Right renal cortex interstitium (tissue), 3 donors: ENCODE measurements around the gene PCDHGA11. TPM values are rescaled to one million over a fixed set of nuclear protein-coding genes. Genes with fewer than 3 reads are reported as not detected.
"Not testable (repeated sequence)": the region's sequence is repeated elsewhere in the genome, so short reads cannot be mapped to it uniquely, and the experiment has no call there.

Experiments
- DNase-seq, 3 donors: peaks; one replicate each; pipeline ENCODE4 v3.0.0-alpha.2; 2013; ENCODE audit warnings: low read depth in 3 of 3, low spot score in 2 of 3
- polyA plus RNA-seq, 3 donors: library from polyadenylated mRNA; unstranded; fragments of 120-200 nt; gene quantifications; one replicate each; pipeline ENCODE4 v1.2.1, GENCODE V29; 2013; ENCODE audit not compliant: insufficient read length in 3 of 3

The PCDHGA11 gene
- 1 to 10 TPM; 4.4 to 4.7 (median 4.7) TPM for polyA plus RNA-seq

DNA sequence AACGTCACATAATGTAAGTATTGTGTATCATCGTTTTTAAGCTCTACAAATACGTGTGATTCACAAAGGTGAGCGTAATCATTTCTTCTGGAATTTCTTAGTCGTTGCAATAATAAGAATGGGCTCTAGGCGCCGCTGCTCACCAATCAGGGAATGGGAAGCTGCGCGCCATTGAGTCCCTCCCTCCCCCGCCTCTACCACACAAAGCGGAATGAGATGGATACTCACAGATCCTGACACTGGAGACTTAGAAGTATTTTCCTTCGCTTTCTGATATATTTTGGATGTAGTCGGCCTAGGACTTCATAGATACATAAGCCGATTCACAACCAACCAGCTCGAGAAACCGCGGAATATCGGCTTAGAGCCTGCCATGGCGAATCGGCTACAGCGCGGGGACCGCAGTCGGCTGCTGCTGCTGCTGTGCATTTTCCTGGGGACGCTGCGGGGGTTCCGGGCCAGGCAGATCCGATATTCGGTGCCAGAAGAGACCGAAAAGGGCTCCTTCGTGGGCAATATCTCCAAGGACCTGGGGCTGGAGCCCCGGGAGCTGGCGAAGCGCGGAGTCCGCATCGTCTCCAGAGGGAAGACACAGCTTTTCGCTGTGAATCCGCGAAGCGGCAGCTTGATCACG is at the start of gene PCDHGA11:
Gene PCDHGA11 (plus strand): TSS at position 197 of the 634 bp plus-strand sequence. CDS start 177 bp downstream, at position 374.
- no peak for DNase-seq

DNA sequence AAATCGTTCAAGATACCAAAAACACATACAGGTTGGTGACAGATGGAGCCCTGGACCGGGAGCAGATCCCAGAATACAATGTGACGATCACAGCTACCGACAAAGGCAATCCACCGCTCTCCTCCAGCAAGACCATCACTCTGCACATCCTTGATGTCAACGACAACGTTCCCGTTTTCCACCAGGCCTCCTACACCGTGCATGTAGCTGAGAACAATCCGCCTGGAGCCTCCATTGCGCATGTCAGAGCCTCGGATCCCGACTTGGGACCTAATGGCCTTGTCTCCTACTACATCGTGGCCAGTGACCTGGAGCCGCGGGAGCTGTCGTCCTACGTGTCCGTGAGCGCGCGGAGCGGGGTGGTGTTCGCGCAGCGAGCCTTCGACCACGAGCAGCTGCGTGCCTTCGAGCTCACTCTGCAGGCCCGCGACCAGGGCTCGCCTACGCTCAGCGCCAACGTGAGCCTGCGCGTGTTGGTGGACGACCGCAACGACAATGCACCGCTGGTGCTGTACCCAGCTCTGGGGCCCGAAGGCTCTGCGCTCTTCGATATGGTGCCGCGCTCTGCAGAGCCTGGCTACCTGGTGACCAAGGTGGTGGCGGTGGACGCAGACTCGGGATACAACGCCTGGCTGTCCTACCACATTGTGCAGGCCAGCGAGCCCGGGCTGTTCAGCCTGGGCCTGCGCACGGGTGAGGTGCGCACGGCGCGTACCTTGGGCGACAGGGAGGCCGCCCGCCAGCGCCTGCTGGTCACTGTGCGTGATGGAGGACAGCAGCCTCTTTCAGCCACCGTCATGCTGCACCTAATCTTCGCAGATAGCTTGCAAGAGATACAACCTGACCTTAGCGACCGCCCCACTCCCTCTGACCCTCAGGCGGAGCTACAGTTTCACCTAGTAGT is 49.0 kb upstream of the PCDHGA11 start:
- DNase-seq: no peak

DNA sequence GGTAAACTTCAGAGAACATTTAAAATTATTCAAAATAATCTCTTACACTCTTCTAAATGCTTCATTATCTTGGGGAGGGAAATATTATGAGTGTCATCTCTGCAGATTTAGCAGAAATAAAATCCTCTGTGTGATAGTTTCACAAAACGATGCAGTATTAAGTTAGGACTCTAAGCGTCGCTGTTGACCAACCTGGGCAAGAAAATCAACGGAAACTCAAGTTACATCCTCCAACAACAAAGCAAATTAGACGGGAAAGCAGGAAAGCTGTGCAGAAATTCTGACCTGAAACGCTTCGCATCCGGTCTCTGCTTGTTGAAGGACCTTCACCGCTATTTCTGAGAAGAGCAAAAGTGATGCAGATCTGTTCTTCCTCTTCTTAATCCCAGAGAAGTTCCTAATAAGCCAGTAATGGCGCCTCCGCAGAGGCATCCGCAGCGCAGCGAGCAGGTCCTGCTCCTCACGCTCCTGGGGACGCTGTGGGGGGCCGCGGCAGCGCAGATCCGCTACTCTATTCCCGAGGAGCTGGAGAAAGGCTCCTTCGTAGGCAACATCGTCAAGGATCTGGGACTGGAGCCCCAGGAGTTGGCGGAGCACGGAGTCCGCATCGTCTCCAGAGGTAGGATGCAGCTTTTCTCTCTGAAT is 47.1 kb upstream of the PCDHGA11 start, which contains the start of gene PCDHGA6:
Gene PCDHGA6 (plus strand): TSS at position 219 of the 645 bp plus-strand sequence. CDS start 193 bp downstream, at position 412.
- no peak for DNase-seq

DNA sequence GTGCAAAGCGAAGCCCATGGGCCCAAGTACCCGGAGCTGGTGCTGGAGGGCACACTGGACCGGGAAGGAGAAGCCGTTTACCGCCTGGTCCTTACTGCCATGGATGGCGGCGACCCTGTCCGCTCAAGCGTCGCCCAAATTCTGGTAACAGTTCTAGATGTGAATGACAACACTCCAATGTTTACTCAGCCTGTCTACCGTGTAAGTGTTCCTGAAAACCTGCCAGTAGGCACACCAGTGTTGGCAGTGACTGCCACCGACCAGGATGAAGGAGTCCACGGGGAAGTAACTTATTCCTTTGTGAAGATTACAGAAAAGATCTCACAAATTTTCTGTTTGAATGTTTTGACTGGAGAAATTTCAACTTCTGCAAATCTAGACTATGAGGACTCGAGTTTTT is 46.2 kb upstream of the PCDHGA11 start:
- no peak for DNase-seq

DNA sequence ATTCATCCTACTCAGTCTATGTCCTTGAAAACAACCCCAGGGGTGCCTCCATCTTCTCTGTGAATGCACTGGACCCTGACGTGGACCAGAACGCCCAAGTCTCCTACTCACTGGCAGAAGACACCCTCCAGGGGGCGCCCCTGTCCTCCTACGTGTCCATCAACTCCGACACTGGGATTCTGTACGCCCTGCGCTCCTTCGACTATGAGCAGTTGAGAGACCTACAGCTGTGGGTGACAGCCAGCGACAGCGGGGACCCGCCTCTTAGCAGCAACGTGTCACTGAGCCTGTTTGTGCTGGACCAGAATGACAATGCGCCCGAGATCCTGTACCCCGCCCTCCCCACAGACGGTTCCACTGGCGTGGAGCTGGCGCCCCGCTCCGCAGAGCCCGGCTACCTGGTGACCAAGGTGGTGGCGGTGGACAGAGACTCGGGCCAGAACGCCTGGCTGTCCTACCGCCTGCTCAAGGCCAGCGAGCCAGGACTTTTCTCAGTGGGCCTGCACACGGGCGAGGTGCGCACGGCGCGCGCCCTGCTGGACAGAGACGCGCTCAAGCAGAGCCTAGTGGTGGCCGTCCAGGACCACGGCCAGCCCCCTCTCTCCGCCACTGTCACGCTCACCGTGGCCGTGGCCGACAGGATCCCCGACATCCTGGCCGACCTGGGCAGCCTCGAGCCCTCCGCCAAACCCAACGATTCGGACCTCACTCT is 45.3 kb upstream of the PCDHGA11 start:
- not testable (repeated sequence) for DNase-seq

DNA sequence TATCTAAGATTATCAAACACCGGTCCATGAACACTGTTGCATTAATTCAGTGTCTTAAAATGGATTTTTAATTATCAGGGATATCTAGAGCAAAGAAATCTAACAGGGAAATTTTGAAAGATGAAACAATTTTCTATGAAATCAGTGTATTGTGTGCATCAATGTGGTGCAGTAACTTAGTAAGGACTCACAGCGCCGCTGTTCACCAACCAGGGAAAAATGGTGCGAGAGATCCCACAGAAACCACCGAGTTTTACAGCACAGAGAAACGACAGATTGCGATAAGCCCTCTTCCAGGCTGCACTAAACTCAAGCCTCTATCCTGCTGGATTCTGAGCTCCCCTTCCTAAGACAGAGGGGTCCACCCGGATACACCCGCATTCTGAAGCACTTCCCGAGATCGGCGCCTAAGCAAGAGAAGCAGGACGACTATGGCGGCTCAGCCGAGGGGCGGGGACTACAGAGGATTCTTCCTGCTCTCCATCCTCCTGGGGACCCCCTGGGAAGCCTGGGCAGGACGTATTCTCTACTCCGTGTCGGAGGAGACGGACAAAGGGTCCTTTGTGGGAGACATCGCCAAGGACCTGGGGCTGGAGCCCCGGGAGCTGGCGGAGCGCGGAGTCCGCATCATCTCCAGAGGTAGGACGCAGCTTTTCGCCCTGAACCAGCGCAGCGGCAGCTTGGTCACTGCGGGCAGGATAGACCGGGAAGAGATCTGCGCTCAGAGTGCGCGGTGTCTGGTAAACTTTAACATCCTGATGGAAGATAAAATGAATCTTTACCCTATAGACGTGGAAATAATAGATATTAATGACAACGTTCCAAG is 38.2 kb upstream of the PCDHGA11 start, which contains the start of gene PCDHGA7:
Gene PCDHGA7 (plus strand): TSS at position 274 of the 826 bp plus-strand sequence. CDS start 158 bp downstream, at position 432.
- no peak for DNase-seq

DNA sequence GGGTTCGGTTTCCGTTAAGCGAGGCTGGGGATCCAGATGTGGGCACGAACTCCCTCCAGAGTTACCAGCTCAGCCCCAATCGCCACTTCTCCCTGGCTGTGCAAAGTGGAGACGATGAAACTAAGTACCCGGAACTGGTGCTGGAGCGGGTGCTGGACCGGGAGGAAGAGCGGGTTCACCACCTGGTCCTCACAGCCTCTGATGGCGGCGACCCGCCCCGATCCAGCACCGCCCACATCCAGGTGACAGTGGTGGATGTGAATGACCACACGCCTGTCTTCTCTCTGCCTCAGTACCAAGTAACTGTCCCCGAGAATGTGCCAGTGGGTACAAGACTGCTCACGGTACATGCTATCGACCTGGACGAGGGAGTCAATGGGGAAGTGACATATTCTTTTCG is 37.5 kb upstream of the PCDHGA11 start:
- no peak for DNase-seq

DNA sequence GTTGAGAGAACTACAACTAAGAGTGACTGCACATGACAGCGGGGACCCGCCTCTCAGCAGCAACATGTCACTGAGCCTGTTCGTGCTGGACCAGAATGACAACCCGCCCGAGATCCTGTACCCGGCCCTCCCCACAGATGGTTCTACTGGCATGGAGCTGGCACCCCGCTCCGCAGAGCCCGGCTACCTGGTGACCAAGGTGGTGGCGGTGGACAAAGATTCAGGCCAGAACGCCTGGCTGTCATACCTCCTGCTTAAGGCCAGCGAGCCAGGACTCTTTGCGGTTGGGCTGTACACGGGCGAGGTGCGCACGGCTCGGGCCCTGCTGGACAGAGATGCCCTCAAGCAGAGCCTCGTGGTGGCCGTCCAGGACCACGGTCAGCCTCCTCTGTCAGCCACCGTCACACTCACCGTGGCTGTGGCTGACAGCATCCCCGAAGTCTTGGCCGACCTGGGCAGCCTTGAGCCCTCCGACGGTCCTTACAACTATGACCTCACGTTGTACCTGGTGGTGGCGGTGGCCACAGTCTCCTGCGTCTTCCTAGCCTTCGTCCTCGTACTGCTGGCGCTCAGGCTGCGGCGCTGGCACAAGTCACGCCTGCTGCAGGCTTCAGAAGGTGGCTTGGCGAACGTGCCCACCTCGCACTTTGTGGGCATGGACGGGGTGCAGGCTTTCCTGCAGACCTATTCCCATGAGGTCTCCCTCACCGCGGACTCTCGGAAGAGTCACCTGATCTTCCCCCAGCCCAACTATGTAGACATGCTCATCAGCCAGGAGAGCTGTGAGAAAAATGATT is 36.2 kb upstream of the PCDHGA11 start:
- DNase-seq: no peak

DNA sequence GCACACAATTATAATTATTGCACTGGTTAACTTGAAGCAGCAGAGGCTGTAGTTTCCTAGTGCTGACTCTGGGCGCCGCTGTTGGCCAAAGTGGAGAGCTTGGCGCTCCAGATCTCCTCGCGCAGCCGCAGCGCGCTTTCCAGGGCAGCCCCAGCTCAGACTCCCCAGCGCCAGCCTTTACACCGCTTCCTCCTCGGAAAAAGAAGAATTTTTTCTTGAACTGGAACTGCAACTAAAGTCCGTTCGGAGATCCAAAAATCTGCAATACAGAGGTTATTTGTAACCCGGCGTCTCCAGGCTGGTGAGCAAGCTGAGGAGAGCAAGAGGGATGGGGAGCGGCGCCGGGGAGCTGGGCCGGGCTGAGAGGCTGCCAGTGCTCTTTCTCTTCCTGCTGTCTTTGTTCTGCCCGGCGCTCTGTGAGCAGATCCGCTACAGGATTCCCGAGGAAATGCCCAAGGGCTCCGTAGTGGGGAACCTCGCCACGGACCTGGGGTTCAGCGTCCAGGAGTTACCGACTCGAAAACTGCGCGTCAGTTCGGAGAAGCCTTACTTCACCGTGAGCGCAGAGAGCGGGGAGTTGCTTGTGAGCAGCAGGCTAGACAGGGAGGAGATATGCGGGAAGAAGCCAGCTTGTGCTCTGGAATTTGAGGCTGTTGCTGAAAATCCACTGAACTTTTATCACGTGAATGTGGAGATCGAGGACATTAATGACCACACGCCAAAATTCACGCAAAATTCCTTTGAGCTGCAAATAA is 33.1 kb upstream of the PCDHGA11 start, which contains the start of gene PCDHGB4:
Gene PCDHGB4 (plus strand): TSS at position 142 of the 755 bp plus-strand sequence. CDS start 187 bp downstream, at position 329.
- not testable (repeated sequence) for DNase-seq

DNA sequence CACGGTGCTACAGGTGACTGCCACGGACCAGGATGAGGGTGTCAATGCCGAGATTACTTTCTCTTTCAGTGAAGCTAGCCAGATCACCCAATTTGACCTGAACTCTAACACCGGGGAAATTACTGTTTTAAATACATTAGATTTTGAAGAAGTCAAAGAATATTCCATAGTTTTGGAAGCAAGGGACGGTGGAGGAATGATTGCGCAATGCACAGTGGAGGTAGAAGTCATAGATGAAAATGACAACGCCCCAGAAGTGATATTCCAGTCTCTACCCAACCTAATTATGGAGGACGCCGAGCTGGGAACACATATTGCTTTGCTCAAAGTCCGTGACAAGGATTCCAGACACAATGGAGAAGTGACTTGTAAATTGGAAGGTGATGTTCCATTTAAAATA is 32.2 kb upstream of the PCDHGA11 start:
- DNase-seq: no peak

DNA sequence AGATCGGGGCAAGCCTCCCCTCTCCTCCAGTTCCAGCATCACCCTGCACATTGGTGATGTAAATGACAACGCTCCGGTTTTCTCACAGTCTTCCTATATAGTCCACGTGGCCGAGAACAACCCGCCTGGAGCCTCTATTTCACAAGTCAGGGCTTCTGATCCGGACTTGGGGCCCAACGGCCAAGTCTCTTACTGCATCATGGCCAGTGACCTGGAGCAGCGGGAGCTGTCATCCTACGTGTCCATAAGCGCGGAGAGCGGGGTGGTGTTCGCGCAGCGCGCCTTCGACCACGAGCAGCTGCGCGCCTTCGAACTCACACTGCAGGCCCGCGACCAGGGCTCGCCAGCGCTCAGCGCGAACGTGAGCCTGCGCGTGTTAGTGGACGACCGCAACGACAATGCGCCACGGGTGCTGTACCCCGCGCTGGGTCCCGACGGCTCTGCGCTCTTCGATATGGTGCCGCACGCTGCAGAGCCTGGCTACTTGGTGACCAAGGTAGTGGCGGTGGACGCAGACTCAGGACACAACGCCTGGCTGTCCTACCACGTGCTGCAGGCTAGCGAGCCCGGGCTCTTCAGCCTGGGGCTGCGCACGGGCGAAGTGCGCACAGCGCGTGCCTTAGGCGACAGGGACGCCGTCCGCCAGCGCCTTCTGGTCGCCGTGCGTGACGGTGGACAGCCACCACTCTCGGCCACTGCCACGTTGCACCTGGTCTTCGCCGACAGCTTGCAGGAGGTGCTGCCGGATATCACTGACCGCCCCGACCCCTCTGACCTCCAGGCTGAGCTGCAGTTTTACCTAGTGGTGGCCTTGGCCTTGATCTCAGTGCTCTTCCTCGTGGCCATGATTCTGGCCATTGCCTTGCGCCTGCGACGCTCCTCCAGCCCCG is 31.5 kb upstream of the PCDHGA11 start:
- DNase-seq: no peak

DNA sequence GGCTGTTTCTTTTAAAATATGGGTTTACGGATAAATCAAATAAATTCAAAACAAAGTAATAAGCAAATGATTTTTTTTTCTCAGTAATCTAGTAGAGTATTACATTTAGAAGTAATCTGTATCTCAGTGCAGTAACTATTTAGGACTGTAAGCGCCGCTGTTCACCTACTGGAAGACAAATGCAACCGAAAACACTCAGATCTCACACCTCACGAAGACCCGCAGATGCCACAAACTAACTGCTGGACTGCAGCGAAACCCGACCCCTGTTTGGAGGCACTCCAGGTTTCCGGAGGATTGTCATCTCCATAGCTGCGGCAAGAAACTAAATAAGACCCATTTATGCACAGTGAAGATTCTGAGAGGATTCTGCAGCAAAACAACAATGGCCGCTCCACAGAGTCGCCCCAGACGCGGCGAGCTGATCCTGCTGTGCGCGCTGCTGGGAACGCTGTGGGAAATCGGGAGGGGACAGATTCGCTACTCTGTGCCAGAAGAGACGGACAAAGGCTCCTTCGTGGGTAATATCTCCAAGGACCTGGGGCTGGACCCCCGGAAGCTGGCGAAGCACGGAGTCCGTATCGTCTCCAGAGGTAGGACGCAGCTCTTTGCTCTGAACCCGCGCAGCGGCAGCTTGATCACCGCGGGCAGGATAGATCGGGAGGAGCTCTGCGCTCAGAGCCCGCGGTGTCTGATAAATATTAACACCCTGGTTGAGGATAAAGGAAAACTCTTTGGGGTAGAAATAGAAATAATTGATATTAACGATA is 28.2 kb upstream of the PCDHGA11 start, which contains the start of gene PCDHGA8:
Gene PCDHGA8 (plus strand): TSS at position 205 of the 770 bp plus-strand sequence. CDS start 181 bp downstream, at position 386.
- DNase-seq: no peak

DNA sequence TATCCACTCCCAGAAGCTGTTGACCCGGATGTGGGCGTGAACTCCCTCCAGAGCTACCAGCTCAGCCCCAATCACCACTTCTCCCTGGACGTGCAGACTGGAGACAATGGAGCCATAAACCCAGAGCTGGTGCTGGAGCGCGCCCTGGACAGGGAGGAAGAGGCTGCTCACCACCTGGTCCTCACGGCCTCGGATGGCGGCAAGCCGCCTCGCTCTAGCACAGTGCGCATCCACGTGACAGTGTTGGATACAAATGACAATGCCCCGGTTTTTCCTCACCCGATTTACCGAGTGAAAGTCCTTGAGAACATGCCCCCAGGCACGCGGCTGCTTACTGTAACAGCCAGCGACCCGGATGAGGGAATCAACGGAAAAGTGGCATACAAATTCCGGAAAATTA is 27.6 kb upstream of the PCDHGA11 start:
- no peak for DNase-seq

DNA sequence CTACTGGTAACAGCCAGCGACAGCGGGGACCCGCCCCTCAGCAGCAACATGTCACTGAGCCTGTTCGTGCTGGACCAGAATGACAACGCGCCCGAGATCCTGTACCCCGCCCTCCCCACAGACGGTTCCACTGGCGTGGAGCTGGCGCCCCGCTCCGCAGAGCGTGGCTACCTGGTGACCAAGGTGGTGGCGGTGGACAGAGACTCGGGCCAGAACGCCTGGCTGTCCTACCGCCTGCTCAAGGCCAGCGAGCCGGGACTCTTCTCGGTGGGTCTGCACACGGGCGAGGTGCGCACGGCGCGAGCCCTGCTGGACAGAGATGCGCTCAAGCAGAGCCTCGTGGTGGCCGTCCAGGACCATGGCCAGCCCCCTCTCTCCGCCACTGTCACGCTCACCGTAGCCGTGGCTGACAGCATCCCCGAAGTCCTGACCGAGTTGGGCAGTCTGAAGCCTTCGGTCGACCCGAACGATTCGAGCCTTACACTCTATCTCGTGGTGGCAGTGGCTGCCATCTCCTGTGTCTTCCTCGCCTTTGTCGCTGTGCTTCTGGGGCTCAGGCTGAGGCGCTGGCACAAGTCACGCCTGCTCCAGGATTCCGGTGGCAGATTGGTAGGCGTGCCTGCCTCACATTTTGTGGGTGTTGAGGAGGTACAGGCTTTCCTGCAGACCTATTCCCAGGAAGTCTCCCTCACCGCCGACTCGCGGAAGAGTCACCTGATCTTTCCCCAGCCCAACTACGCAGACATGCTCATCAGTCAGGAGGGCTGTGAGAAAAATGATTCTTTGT is 26.3 kb upstream of the PCDHGA11 start:
- DNase-seq: not testable (repeated sequence)
